Pons (tissue), 1 donor: ENCODE results near the gene CAMSAP1.

Experiments used
- DNase-seq: peaks from one replicate; pipeline ENCODE4 v3.0.0-alpha.2; 2016; ENCODE audit warnings: low spot score

CAMSAP1 gene

GRCh38 chr9:135774794-135775525 is 132.4 kb downstream of the CAMSAP1 start:
- no peak for DNase-seq

GRCh38 chr9:135774239-135774747 is 133.1 kb downstream of the CAMSAP1 start:
- no peak for DNase-seq

- no peak for DNase-seq
Observed at GRCh38 chr9:135773530-135774238, 133.7 kb downstream of the CAMSAP1 start.

- no peak for DNase-seq
Observed at GRCh38 chr9:135772702-135773493, 134.4 kb downstream of the CAMSAP1 start.

GRCh38 chr9:135772056-135772646 is 135.2 kb downstream of the CAMSAP1 start:
- DNase-seq = no peak

GRCh38 chr9:135771401-135772051 is 135.8 kb downstream of the CAMSAP1 start:
- no peak for DNase-seq

GRCh38 chr9:135770771-135771170 is 136.6 kb downstream of the CAMSAP1 start:
- DNase-seq = no peak

GRCh38 chr9:135770203-135770535 is 137.2 kb downstream of the CAMSAP1 start:
- no peak for DNase-seq

- DNase-seq = no peak
Observed at GRCh38 chr9:135769489-135770202, 137.7 kb downstream of the CAMSAP1 start.

- no peak for DNase-seq
Observed at GRCh38 chr9:135768516-135769218, 138.7 kb downstream of the CAMSAP1 start.

- no peak for DNase-seq
Observed at GRCh38 chr9:135766707-135767106, 140.6 kb downstream of the CAMSAP1 start.

GRCh38 chr9:135766251-135766650 is 141.1 kb downstream of the CAMSAP1 start:
- no peak for DNase-seq

GRCh38 chr9:135765416-135765815 is 141.9 kb downstream of the CAMSAP1 start:
- DNase-seq = no peak

GRCh38 chr9:135764731-135765130 is 142.6 kb downstream of the CAMSAP1 start:
- DNase-seq = no peak

- no peak for DNase-seq
Observed at GRCh38 chr9:135763716-135764446, 143.5 kb downstream of the CAMSAP1 start.

- DNase-seq = no peak
Observed at GRCh38 chr9:135762921-135763320, 144.4 kb downstream of the CAMSAP1 start.

GRCh38 chr9:135761845-135762168 is 145.5 kb downstream of the CAMSAP1 start:
- no peak for DNase-seq

GRCh38 chr9:135761150-135761844 is 146.0 kb downstream of the CAMSAP1 start:
- DNase-seq = no peak

GRCh38 chr9:135760465-135760864 is 146.9 kb downstream of the CAMSAP1 start:
- DNase-seq = no peak
